Gastrocnemius medialis (tissue), 4 donors: ENCODE results near the gene KRTCAP2. TPM values are rescaled to one million over a fixed set of nuclear protein-coding genes. Genes with fewer than 3 reads are reported as not detected.

Source experiments
- ATAC-seq, 2 donors: fragments of 150-250 bp; one replicate each; pipeline ENCODE4 v1.9.1; 2016
- DNase-seq, 2 donors: peaks; one replicate each; pipeline ENCODE4 v3.0.0-alpha.2; 2019
- H3K27ac ChIP-seq, 4 donors: fragments of 200-600 bp; sonication (generic); 1 replicate in 1 of 4; 2 replicates in 3 of 4; pipeline ENCODE4 v1.5.1; 2016 to 2018; ENCODE audit warnings: mild to moderate bottlenecking in 2 of 4, moderate library complexity in 1 of 4
- H3K27me3 ChIP-seq, 3 donors: fragments of 200-600 bp; sonication (generic) in 2 of 3; 1 replicate in 1 of 3; 2 replicates in 2 of 3; pipeline versions ENCODE4 v1.5.1 to v1.6.0; 2016 to 2019; ENCODE audit warnings: mild to moderate bottlenecking in 1 of 3, moderate library complexity in 1 of 3
- H3K36me3 ChIP-seq, 2 donors: fragments of 200-600 bp; sonication (generic) in 1 of 2; one replicate each; pipeline ENCODE4 v1.5.1; 2017 to 2018
- H3K4me1 ChIP-seq, 2 donors: fragments of 200-600 bp; sonication (generic) in 1 of 2; one replicate each; pipeline ENCODE4 v1.5.1; 2016 to 2017; ENCODE audit warnings: mild to moderate bottlenecking in 2 of 2
- H3K4me3 ChIP-seq, 4 donors: fragments of 200-600 bp; sonication (generic) in 3 of 4; 1 replicate in 1 of 4; 2 replicates in 3 of 4; pipeline ENCODE4 v1.5.1; 2016 to 2019; ENCODE audit warnings: mild to moderate bottlenecking in 2 of 4
- H3K9me3 ChIP-seq, 3 donors: fragments of 200-600 bp; sonication (generic) in 2 of 3; 1 replicate in 1 of 3; 2 replicates in 2 of 3; pipeline ENCODE4 v1.5.1; 2016 to 2019
- CTCF ChIP-seq, 5 experiments: fragments of 450-650 bp in 3 of 5; fragments of 200-600 bp in 2 of 5; sonication (generic) in 2 of 5; IDR thresholded peaks in 4 of 5; conservative IDR thresholded peaks in 1 of 5; 1 replicate in 4 of 5; 2 replicates in 1 of 5; pipeline ENCODE4 v1.5.1; 2016 to 2019; ENCODE audit warnings: antibody characterized with exemption in 5 of 5, mild to moderate bottlenecking in 3 of 5, moderate library complexity in 3 of 5
- POLR2A ChIP-seq, 2 donors: fragments of 450-650 bp; IDR thresholded peaks; one replicate each; pipeline ENCODE4 v1.6.1; 2017; ENCODE audit warnings: antibody characterized with exemption in 2 of 2, mild to moderate bottlenecking in 2 of 2, moderate library complexity in 2 of 2
- in situ Hi-C, 4 donors: fragments of 200-750 bp; cut with MboI; loops; one replicate each; pipeline versions ENCODE4 v1.15.0 to v1.8.0; 2017; ENCODE audit warnings: low sequenced_read_pairs in 4 of 4
- intact Hi-C: fragments of 100-400 bp; cut with DNase I; formaldehyde crosslinking; loops from one replicate; pipeline ENCODE4 v1.15.1; 2023; ENCODE audit warnings: low total_unique reads
- total RNA-seq, 4 donors: library from RNA; depleted of rRNA; stranded (reverse); fragments of >200 nt; gene quantifications; one replicate each; pipeline versions ENCODE4 v1.1.0 to v1.2.3, GENCODE V29; 2016

Gene KRTCAP2
- total RNA-seq, 4 donors from 2014 or later: 59.6 to 102 (median 91.6) TPM

GRCh38 chr1:155187456-155187891 lies 14.4 kb upstream of the KRTCAP2 start:
- H3K4me3 ChIP-seq: no peak overlapping the region
- no peaks in the 10 kb centered on the region for H3K27me3 ChIP-seq
- DNase-seq (no peak), ATAC-seq (no peak)
- in situ Hi-C loops (no loop called here), intact Hi-C loops (no loop called here)
- no peak overlapping the region for H3K27ac ChIP-seq
- no peaks in the 10 kb centered on the region for H3K36me3 ChIP-seq
- no peak for TF ChIP-seq POLR2A (IDR thresholded peaks at IDR 0.05)
- no peak for TF ChIP-seq CTCF (IDR thresholded peaks at IDR 0.05 in 4 of 5, conservative IDR thresholded peaks at IDR 0.05 in 1 of 5)
- H3K9me3 ChIP-seq: no peaks in the 10 kb centered on the region
- H3K4me1 ChIP-seq: peaks cover 0 to 10% of the 10 kb centered on the region in 2 donors

- TF ChIP-seq POLR2A (IDR thresholded peaks at IDR 0.05) (no peak), CTCF (IDR thresholded peaks at IDR 0.05 in 4 of 5, conservative IDR thresholded peaks at IDR 0.05 in 1 of 5) (no peak)
- intact Hi-C loops (no loop called here), in situ Hi-C loops (no loop called here)
- Histone ChIP-seq H3K27me3 (no peaks in the 10 kb centered on the region), H3K27ac (no peak overlapping the region), H3K4me1 (peaks cover 0 to 10% of the 10 kb centered on the region in 2 donors), H3K4me3 (no peak overlapping the region), H3K9me3 (no peaks in the 10 kb centered on the region), H3K36me3 (no peaks in the 10 kb centered on the region)
- no peak for DNase-seq
- ATAC-seq: no peak
Measured at GRCh38 chr1:155186794-155187455, 13.8 kb upstream of the KRTCAP2 start.

- no peak for DNase-seq
- Histone ChIP-seq H3K4me1 (peaks cover 0 to 10% of the 10 kb centered on the region in 2 donors), H3K9me3 (no peaks in the 10 kb centered on the region), H3K27ac (no peak overlapping the region), H3K4me3 (no peak overlapping the region), H3K27me3 (no peaks in the 10 kb centered on the region), H3K36me3 (no peaks in the 10 kb centered on the region)
- no peak for TF ChIP-seq CTCF (IDR thresholded peaks at IDR 0.05 in 4 of 5, conservative IDR thresholded peaks at IDR 0.05 in 1 of 5)
- no peak for TF ChIP-seq POLR2A (IDR thresholded peaks at IDR 0.05)
- ATAC-seq: no peak
- in situ Hi-C loops: no loop called here
- intact Hi-C loops: no loop called here
Measured at GRCh38 chr1:155186067-155186793, 13.1 kb upstream of the KRTCAP2 start.

GRCh38 chr1:155185783-155186066 lies 12.6 kb upstream of the KRTCAP2 start:
- peak in 1 of 2 donors; percentile 4 for DNase-seq
- peak overlapping the region in 1 of 4 donors; percentile 52 for H3K27ac ChIP-seq
- H3K27me3 ChIP-seq: no peaks in the 10 kb centered on the region
- in situ Hi-C loops (no loop called here), intact Hi-C loops (no loop called here)
- no peak for ATAC-seq
- H3K4me3 ChIP-seq: no peak overlapping the region
- peaks cover 0 to 10% of the 10 kb centered on the region in 2 donors for H3K4me1 ChIP-seq
- TF ChIP-seq POLR2A (IDR thresholded peaks at IDR 0.05): no peak
- TF ChIP-seq CTCF (IDR thresholded peaks at IDR 0.05 in 4 of 5, conservative IDR thresholded peaks at IDR 0.05 in 1 of 5): no peak
- H3K36me3 ChIP-seq: no peaks in the 10 kb centered on the region
- H3K9me3 ChIP-seq: no peaks in the 10 kb centered on the region
